ENCODE data around the gene PRCD.
A peak's percentile ranks its signal among the peaks of the same experiment; 100 is the strongest.

PRCD gene

GRCh38 chr17:76570877-76571471, 31.1 kb downstream of the PRCD start:
- DNase-seq (ENCODE audit: low spot score), result peak; percentile 42

GRCh38 chr17:76572201-76572910, 32.5 kb downstream of the PRCD start:
- DNase-seq (ENCODE audit: low spot score), result peak; percentile 93

- no peak for DNase-seq (ENCODE audit: low spot score)
These were observed 33.3 kb downstream of the PRCD start for GRCh38 chr17:76573096-76573495.

DNA sequence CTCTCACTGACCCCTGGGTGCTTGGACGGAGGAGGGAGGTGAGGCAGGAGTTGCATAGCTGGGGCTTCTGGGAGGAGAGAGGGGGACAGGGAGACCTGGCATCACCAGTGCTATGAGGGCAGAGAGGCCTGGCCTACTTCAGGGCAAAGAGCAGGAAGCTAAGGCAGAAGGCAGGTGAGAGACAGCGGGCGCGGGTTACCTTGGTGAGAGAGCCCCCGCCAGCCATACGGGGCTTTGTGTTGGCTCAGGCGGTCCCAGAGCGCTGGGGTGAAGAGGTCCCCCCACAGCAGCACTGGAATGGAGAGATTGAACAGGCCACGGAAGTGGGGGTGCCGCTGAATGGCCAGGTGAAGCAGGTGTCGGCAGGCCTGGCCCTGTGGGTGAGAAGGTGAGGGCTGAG, 34.3 kb downstream of the PRCD start:
- no peak for DNase-seq (ENCODE audit: low spot score)

- DNase-seq (ENCODE audit: low spot score), result no peak
These were observed 35.7 kb downstream of the PRCD start for GRCh38 chr17:76575570-76575969.

- DNase-seq (ENCODE audit: low spot score), result no peak
These were observed 36.3 kb downstream of the PRCD start for GRCh38 chr17:76576189-76576588.

DNA sequence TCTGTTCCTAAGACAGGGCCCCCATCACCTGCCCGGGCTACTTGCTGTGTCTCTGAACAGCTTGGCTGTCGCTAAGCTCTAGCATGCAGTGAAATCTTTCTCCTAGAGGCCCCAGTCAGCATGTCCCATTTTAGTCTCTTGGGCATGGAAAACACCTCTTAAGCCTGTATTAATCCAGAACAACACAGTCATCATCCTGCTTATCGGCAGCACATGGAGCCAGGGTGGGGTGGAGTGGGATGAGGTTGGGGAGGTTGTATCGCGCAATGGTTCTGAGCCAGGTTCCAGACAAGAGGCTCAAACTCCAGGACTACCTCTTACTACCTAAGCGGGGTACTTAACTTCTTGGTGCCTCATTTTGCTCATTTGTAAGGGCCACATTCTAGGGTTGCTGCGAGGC, 38.0 kb downstream of the PRCD start:
- no peak for DNase-seq (ENCODE audit: low spot score)

- no peak for DNase-seq (ENCODE audit: low spot score)
These were observed 38.5 kb downstream of the PRCD start for GRCh38 chr17:76578376-76578775.

DNA sequence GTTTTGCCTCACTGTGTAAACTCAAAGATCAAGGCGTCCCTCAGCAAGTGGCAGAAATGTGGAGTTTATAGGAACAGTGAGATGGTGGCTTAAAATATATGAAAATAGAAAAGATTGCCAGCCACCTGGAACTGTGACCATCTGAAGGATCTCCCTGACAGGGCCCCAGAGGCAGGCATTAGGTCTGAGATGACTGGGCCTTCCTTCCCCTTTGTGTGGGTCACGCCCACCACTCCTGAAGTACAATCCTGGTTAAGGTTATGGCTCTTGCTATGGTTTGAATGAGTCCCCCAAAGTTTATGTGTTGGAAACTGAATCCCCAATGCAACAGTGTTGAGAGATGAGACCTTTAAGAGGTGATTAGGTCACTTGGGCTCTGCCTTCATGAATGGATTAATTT, 39.4 kb downstream of the PRCD start:
- no peak for DNase-seq (ENCODE audit: low spot score)

DNA sequence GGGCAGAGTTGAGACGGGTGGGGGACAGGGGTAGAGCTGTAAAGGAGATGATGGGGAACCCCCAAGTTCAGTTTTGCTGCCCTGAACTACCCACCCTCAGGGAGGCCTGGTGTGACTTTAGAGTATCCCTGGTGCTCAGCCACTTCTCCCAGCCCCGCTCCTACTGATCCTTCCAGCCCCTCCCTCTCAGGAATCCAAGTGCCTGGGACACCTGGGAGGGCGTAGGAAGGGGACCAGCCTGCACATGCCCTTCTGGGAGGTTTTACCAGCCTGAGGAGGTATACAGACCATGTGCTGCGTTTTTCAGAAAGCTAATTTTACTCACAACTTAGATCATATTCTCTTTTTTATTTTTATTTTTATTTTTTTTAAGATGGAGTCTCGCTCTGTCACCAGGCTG, 41.7 kb downstream of the PRCD start:
- no peak for DNase-seq (ENCODE audit: low spot score)

DNA sequence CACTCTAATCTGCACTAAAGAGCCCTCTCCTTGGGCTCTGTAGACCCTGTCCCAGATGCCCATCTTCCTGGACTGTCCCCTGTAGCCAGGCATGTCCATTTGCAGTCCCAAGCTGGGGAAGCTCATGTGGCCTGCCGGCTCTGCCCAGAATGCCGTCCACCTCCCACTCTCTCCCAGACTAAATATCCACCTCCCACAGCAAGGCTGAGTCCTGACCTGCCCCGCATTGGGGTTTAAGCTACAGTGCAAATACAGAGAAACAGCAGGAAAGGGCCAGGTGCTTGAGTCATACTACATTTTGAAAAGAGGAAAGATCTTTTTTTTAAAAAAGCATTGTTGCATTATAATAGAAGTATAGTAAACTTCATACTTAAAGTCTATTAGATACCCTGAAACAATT, 42.8 kb downstream of the PRCD start:
- DNase-seq (ENCODE audit: low spot score), result no peak

- DNase-seq (ENCODE audit: low spot score), result no peak
These were observed 44.7 kb downstream of the PRCD start for GRCh38 chr17:76584427-76585032.

DNA sequence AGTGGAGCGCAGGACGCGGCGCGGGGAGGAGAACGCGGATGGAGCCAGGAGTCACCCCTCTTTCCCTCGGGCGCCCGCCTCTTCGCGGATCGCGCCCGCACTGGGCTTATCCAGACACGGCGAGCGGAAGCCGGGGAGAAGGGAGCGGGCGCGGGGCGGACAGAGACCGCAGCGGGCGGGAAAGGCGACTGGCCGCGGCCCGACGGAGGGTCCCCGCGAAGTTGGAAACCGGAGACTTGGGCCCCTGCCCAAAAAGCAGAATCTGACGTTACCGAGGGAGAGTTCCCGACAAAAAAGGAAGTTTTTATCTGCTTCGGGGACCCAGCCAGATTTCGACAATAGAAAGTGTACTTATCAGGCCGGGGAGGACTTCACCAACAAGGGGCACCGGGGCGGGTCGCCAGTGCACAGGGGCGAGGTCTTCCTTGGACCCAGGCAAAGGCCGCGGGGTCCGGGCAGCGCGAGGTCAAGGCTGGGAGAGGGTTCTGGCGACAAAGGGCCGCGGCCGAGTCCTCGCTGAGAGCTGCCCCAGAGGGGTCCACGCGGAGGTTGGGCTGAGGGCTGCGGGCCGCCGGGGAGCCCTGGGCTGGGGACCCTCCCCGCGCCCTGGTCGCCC, 45.3 kb downstream of the PRCD start:
- DNase-seq (ENCODE audit: low spot score), result no peak

- peak; percentile 74 for DNase-seq (ENCODE audit: low spot score)
These were observed 46.1 kb downstream of the PRCD start, which contains the start of gene ST6GALNAC2 for GRCh38 chr17:76585649-76586593. ST6GALNAC2 (minus strand) TSS chr17:76585860; CDS start chr17:76585808, 52 bp downstream.

DNA sequence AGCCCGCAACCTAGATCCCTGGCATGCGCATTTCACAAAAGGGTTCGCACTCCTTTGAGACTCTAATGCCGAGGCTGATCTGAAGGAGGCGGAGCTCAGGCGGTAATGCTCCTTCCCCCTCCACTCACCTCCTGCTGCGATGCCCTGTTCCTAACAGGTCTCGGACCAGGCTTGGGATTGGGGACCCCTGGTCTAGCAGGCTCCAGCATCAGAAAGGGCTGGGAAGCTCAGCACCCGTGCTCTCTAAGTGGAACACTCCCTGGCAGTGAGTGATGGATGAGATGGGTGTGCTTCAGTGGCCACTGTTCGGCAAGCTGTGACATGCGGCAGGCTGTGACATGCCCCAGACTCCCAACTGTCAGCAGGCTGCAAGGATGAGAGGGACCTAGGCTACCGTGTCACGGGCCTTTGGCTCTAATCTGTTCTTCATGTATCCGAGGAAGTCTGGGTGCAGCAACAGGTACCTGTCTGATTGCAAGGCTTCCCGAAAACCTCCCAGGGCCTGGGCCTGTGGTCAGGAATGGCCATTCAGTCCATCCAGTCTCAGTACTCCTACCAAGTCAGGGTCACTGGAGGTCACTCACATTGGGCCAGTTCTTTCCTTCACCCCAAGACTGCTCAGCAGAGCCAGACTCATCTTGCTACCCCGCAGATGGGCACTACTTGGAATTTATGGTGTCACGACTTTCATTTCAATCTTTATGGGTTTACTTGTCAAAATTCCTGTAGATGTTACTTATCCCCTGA, 47.1 kb downstream of the PRCD start:
- no peak for DNase-seq (ENCODE audit: low spot score)

GRCh38 chr17:76588182-76588581, 48.3 kb downstream of the PRCD start:
- no peak for DNase-seq (ENCODE audit: low spot score)

- DNase-seq (ENCODE audit: low spot score), result peak; percentile 63
These were observed 53.6 kb downstream of the PRCD start for GRCh38 chr17:76593384-76593826.

- DNase-seq (ENCODE audit: low spot score), result no peak
These were observed 54.1 kb downstream of the PRCD start for GRCh38 chr17:76593959-76594358.

- DNase-seq (ENCODE audit: low spot score), result no peak
These were observed 54.8 kb downstream of the PRCD start for GRCh38 chr17:76594690-76595089.
